ENCODE data around the gene LRP5. TPM values are rescaled to one million over a fixed set of nuclear protein-coding genes. Genes with fewer than 3 reads are reported as not detected.
"Not testable (repeated sequence)": the region's sequence is repeated elsewhere in the genome, so short reads cannot be mapped to it uniquely, and the experiment has no call there.

LRP5 gene
- total and polyA plus RNA-seq, 5 experiments from 2014 or later: 0.19 to 3.6 (median 1.4) TPM

GRCh38 chr11:68475626-68476025 is 163.2 kb downstream of the LRP5 start:
- ATAC-seq, POLR2A ChIA-PET: not testable (repeated sequence)
- peaks cover 0 to 48% (median 23%) of the 10 kb centered on the region in 3 donors for H3K36me3 Mint-ChIP-seq

GRCh38 chr11:68479390-68479789 is 167.0 kb downstream of the LRP5 start:
- peak overlapping the region in 2 of 10 donors; percentile 9 to 20 for H3K27ac Mint-ChIP-seq
- H3K4me3 Mint-ChIP-seq: peak overlapping the region in 8 of 10 donors; percentile 10 to 63 (median 46)
- POLR2A ChIA-PET: no interaction called here
- no peaks in the 10 kb centered on the region for H3K27me3 Mint-ChIP-seq
- ATAC-seq: no peak
- peaks cover 0 to 34% (median 25%) of the 10 kb centered on the region in 3 donors for H3K36me3 Mint-ChIP-seq
- peaks cover 30 to 77% (median 70%) of the 10 kb centered on the region in 4 donors for H3K4me1 Mint-ChIP-seq
- no peak for DNase-seq
- peaks cover 0 to 2% (median 0%) of the 10 kb centered on the region in 9 donors for H3K9me3 Mint-ChIP-seq

More at GRCh38 chr11:68475626-68476025, 163.2 kb downstream of the LRP5 start:
- H3K9me3 Mint-ChIP-seq, H3K4me3 Mint-ChIP-seq, H3K27me3 Mint-ChIP-seq, DNase-seq, H3K27ac Mint-ChIP-seq: not testable (repeated sequence)
- peaks cover 31 to 80% (median 74%) of the 10 kb centered on the region in 4 donors for H3K4me1 Mint-ChIP-seq

DNA sequence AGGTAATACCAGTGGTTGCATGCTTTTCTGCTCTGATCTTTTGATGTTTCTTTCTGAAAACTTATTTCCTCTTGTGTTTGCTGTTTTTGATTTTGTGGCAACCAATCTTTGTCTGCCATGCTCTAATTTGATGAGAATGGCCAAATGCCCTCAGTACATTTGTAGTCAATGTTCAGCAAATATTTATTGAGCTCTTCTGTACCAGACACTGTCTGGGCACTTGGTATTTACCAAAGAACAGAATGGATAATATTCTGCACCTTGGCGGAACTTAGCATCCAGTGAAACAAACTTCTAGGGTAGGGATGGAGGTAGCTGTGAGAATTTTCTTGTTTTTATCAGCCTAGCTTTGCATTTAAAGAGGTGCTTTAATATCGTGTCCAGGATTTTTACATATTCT is 167.8 kb downstream of the LRP5 start:
- no peak for ATAC-seq
- Mint-ChIP-seq H3K36me3 (peaks cover 0 to 33% (median 26%) of the 10 kb centered on the region in 3 donors), H3K4me1 (peaks cover 31 to 79% (median 70%) of the 10 kb centered on the region in 4 donors), H3K27me3 (no peaks in the 10 kb centered on the region), H3K4me3 (peak overlapping the region in 8 of 10 donors; percentile 1 to 63 (median 38)), H3K27ac (peak overlapping the region in 3 of 10 donors; percentile 3 to 62 (median 46)), H3K9me3 (peaks cover 0 to 2% (median 0%) of the 10 kb centered on the region in 9 donors)
- POLR2A ChIA-PET: interaction anchor here (0.7 kb wide), 1 partner anchor 20 kb away, joined by 3 read pairs; no protein-coding TSS in a partner anchor
- DNase-seq: no peak

- Mint-ChIP-seq H3K9me3 (peaks cover 0 to 2% (median 0%) of the 10 kb centered on the region in 9 donors), H3K36me3 (peaks cover 0 to 32% (median 22%) of the 10 kb centered on the region in 3 donors), H3K4me1 (peaks cover 34 to 82% (median 76%) of the 10 kb centered on the region in 4 donors), H3K27ac (peak overlapping the region in 9 of 10 donors; percentile 3 to 86 (median 37)), H3K27me3 (no peaks in the 10 kb centered on the region), H3K4me3 (peak overlapping the region in 8 of 10 donors; percentile 20 to 69 (median 48))
- POLR2A ChIA-PET: no interaction called here
- ATAC-seq (no peak), DNase-seq (no peak)
Observed at GRCh38 chr11:68480852-68481510, 168.6 kb downstream of the LRP5 start.

DNA sequence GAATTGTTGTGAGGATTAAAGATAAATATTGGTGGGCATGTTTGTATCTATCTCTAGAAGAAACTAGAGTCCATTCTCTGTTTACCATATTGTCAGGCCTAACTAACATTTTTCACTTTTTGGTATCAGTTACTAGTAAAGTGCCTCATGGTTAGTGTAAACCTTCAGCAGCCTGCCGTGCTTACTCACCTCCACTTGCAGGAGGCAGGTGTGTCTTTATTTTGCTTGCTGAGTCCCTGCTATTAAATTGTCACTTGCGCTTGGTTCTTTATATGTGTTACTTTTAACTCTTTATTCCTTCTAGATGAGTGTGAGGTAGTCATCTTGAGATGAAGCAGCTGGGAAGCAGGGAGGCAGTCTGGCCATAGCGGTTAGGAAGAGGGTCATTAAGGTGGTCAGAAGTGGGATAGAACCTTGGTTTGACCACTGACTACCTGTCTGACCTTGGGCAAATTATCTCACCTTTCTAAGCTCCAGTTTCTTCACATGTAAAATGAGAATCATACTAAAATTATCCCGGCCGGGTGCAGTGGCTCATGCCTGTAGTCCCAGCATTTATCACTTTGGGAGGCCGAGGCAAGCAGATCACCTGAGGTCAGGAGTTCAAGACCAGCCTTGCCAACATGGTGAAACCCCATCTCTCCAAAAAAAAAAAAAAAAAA is 169.3 kb downstream of the LRP5 start:
- no peaks in the 10 kb centered on the region for H3K27me3 Mint-ChIP-seq
- peak overlapping the region in 9 of 10 donors; percentile 3 to 86 (median 37) for H3K27ac Mint-ChIP-seq
- peaks cover 37 to 85% (median 79%) of the 10 kb centered on the region in 4 donors for H3K4me1 Mint-ChIP-seq
- H3K9me3 Mint-ChIP-seq: peaks cover 0 to 2% (median 0%) of the 10 kb centered on the region in 9 donors
- H3K36me3 Mint-ChIP-seq: peaks cover 0 to 32% (median 22%) of the 10 kb centered on the region in 3 donors
- DNase-seq: no peak
- POLR2A ChIA-PET: no interaction called here
- ATAC-seq: no peak
- H3K4me3 Mint-ChIP-seq: peak overlapping the region in 7 of 10 donors; percentile 20 to 69 (median 45)

DNA sequence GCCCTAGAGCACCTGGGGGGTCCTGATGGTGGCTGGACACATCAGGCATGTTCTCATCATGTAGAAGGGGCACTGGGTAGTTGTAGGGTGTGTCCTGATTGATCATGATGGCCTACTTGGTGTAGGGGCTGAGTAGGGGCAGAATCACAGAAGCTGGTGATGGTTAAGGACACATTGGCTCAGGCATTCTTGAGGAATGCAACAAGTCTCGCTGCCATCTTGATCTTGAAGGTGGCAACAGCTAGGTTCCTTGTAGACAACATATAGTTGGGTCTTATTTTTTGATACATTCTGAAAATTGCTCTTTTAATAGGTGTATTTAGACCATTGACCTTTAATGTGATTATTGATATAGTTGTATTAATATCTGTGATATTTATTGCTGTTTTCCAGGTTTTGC is 176.2 kb downstream of the LRP5 start:
- Mint-ChIP-seq H3K4me1 (peaks cover 40 to 86% (median 83%) of the 10 kb centered on the region in 4 donors), H3K27ac (peak overlapping the region in 5 of 10 donors; percentile 21 to 76 (median 63)), H3K36me3 (peaks cover 0 to 22% (median 7%) of the 10 kb centered on the region in 3 donors), H3K27me3 (no peaks in the 10 kb centered on the region), H3K9me3 (no peaks in the 10 kb centered on the region), H3K4me3 (peak overlapping the region in 8 of 10 donors; percentile 7 to 67 (median 44))
- POLR2A ChIA-PET: interaction anchor here (0.8 to 1.1 kb wide), 2 partner anchors 16 to 26 kb away, joined by 3 to 4 read pairs; no protein-coding TSS in a partner anchor
- DNase-seq (no peak), ATAC-seq (no peak)

DNA sequence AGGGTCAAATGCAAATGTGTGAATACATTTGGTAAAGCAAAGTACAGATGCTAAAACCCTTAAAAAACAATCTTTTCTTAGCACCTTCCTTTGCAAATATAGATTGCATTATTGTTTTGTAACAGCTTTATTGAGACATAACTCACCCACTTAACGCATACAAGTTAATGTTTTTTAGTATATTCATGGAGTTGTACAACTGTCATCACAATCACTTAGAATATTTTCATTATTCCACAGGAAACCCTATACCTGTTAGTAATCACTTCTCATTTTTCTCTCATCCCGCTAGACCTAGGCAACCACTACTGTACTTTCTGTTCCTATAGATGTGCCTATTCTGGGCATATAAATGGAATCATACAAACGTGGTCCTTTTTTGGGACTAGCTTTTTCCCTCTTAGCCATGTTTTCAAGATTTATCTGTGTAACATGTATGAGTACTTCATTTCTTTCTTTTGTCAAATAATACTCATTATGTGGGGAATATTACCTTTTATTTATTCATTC is 182.9 kb downstream of the LRP5 start:
- POLR2A ChIA-PET: interaction anchor here (0.9 kb wide), 1 partner anchor 10 kb away, joined by 6 read pairs; no protein-coding TSS in a partner anchor
- no peaks in the 10 kb centered on the region for H3K27me3 Mint-ChIP-seq
- peaks cover 35 to 85% (median 83%) of the 10 kb centered on the region in 4 donors for H3K4me1 Mint-ChIP-seq
- peak overlapping the region in 2 of 10 donors; percentile 22 to 71 for H3K27ac Mint-ChIP-seq
- DNase-seq (no peak), ATAC-seq (no peak)
- peaks cover 0 to 9% (median 0%) of the 10 kb centered on the region in 3 donors for H3K36me3 Mint-ChIP-seq
- H3K4me3 Mint-ChIP-seq: peak overlapping the region in 3 of 10 donors; percentile 0 to 40 (median 36)
- H3K9me3 Mint-ChIP-seq: no peaks in the 10 kb centered on the region

DNA sequence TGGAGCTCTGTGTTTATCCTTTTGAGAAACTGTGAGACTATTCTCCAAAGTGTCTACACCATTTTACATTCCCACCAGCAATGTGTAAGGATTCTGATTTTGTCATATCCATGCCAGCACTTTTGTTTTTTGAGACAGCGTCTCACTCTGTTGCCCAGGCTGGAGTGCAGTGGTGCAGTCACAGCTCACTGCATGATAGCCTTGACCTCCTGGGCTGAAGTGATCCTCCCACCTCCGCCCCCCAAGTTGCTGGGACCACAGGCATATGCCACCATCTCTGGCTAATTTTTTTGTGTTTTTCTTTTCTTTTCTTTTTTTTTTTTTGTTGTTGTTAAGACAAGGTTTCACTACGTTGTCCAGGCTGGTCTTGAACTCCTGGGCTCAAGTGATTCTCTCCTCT is 183.5 kb downstream of the LRP5 start:
- DNase-seq (no peak), ATAC-seq (no peak)
- Mint-ChIP-seq H3K27ac (peak overlapping the region in 3 of 10 donors; percentile 14 to 71 (median 28)), H3K4me1 (peaks cover 33 to 85% (median 83%) of the 10 kb centered on the region in 4 donors), H3K27me3 (no peaks in the 10 kb centered on the region), H3K4me3 (peak overlapping the region in 4 of 10 donors; percentile 19 to 38 (median 25)), H3K36me3 (peaks cover 0 to 13% (median 0%) of the 10 kb centered on the region in 3 donors), H3K9me3 (no peaks in the 10 kb centered on the region)
- POLR2A ChIA-PET: no interaction called here

DNA sequence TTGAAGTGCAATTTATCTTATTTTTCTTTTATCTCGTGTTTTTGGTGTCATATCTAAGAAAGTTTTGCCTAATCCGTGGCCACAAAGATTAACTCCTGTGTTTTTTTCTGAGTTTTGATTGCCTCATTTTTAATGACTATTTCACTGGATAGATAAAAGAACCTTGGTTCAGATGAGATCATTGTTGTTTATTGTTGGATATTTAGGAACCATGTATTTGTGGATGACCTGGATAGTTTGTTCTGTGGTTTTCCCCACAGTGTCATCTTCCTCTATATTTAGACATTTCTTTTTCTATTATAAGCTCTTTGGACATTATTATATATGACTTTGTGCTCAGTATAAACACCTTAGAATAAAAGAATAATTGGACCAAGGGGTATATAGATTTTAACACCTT is 185.4 kb downstream of the LRP5 start:
- DNase-seq (no peak), ATAC-seq (no peak)
- peaks cover 0 to 8% (median 0%) of the 10 kb centered on the region in 3 donors for H3K36me3 Mint-ChIP-seq
- POLR2A ChIA-PET: no interaction called here
- H3K4me3 Mint-ChIP-seq: peak overlapping the region in 5 of 10 donors; percentile 1 to 61 (median 3)
- H3K4me1 Mint-ChIP-seq: peaks cover 40 to 87% (median 83%) of the 10 kb centered on the region in 4 donors
- no peaks in the 10 kb centered on the region for H3K27me3 Mint-ChIP-seq
- no peaks in the 10 kb centered on the region for H3K9me3 Mint-ChIP-seq
- peak overlapping the region in 5 of 10 donors; percentile 6 to 50 (median 19) for H3K27ac Mint-ChIP-seq

GRCh38 chr11:68498321-68498720 is 185.9 kb downstream of the LRP5 start:
- ATAC-seq (no peak), DNase-seq (no peak)
- Mint-ChIP-seq H3K4me3 (peak overlapping the region in 6 of 10 donors; percentile 1 to 61 (median 39)), H3K9me3 (no peaks in the 10 kb centered on the region), H3K4me1 (peaks cover 40 to 87% (median 84%) of the 10 kb centered on the region in 4 donors), H3K36me3 (peaks cover 0 to 8% (median 0%) of the 10 kb centered on the region in 3 donors), H3K27ac (peak overlapping the region in 4 of 10 donors; percentile 19 to 38 (median 27)), H3K27me3 (no peaks in the 10 kb centered on the region)
- POLR2A ChIA-PET: no interaction called here

Measured in naive thymus-derived CD8-positive, alpha-beta T cell (primary cell).